Activated T-helper 17 cell treated with anti-CD3 and anti-CD28 coated beads, Interleukin-2, amount 50 U/mL, for 72 hours (primary cell): ENCODE data around the gene OR52B6. TPM values are rescaled to one million over a fixed set of nuclear protein-coding genes. Genes with fewer than 3 reads are reported as not detected.
"Not testable (repeated sequence)": the region's sequence is repeated elsewhere in the genome, so short reads cannot be mapped to it uniquely, and the experiment has no call there.

Experiments used
- ATAC-seq: fragments of 150-1000 bp; cut with Tn5 transposase; replicated peaks from 2 replicates; pipeline ENCODE4 v1.10.0; 2021; ENCODE audit warnings: mild to moderate bottlenecking, moderate library complexity
- H3K27ac Mint-ChIP-seq: one replicate; pipeline ENCODE4 v1.8.0; 2022; ENCODE audit warnings: mixed read lengths
- H3K27me3 Mint-ChIP-seq: one replicate; pipeline ENCODE4 v1.8.0; 2022; ENCODE audit warnings: mixed read lengths
- H3K36me3 Mint-ChIP-seq: one replicate; pipeline ENCODE4 v1.8.0; 2022; ENCODE audit warnings: low read depth, mild to moderate bottlenecking, mixed read lengths
- H3K4me1 Mint-ChIP-seq: one replicate; pipeline ENCODE4 v1.8.0; 2022; ENCODE audit warnings: mixed read lengths
- H3K4me3 Mint-ChIP-seq: one replicate; pipeline ENCODE4 v1.8.0; 2022; ENCODE audit warnings: mild to moderate bottlenecking, mixed read lengths
- H3K9me3 Mint-ChIP-seq: one replicate; pipeline ENCODE4 v1.8.0; 2022; ENCODE audit warnings: mixed read lengths
- total RNA-seq, 2 donors: library from RNA; stranded (reverse); gene quantifications; one replicate each; pipeline ENCODE4 v1.2.3, GENCODE V29; 2022

Gene OR52B6
- total RNA-seq, 2 donors from 2014 or later: not detected

DNA sequence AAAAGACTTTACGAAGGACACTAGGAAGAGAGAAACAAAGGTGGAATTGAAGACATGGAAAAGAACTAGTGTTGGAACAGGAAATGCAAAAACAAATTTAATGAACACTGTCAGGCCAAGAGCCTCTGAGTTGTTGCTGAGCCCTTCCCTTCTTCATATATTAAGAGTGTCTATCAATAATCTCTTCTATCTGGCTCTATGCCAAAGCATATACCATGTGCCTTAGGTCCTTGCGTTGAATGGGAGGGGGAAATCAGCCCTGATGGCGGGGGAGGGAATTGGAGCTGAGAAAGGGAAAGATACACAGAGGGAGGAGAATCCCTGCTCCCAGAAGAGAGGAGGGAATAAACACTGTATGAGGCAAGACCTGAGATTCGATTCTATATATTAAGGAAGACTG, 5.5 kb upstream of the OR52B6 start:
- no peaks in the 10 kb centered on the region for H3K9me3 Mint-ChIP-seq
- no peak overlapping the region for H3K4me3 Mint-ChIP-seq
- no peaks in the 10 kb centered on the region for H3K36me3 Mint-ChIP-seq
- no peak for ATAC-seq
- peaks cover 3% of the 10 kb centered on the region for H3K27me3 Mint-ChIP-seq
- H3K27ac Mint-ChIP-seq: no peak overlapping the region
- H3K4me1 Mint-ChIP-seq: no peaks in the 10 kb centered on the region

DNA sequence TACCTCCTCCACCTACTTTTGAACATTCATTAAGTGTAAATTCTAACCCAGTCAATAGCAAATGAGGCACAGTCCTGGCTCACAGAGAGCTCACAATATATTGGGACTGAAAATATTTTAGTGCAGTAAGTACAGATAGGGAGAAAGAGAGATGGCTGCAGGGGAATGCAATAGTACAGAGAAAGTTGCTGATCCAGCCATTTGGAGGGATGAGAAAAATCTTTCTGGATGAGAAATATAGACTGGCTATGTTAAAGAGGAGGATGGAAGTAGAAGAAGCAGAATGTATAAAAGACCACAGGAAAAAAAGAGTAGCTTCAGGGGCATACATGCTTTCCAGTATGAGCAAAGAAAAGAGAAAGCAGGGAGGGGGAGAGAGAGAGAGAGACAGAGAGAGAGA, 3.6 kb upstream of the OR52B6 start:
- ATAC-seq: no peak
- no peaks in the 10 kb centered on the region for H3K27me3 Mint-ChIP-seq
- H3K4me1 Mint-ChIP-seq: no peaks in the 10 kb centered on the region
- H3K9me3 Mint-ChIP-seq: no peaks in the 10 kb centered on the region
- H3K27ac Mint-ChIP-seq: no peak overlapping the region
- H3K36me3 Mint-ChIP-seq: no peaks in the 10 kb centered on the region
- no peak overlapping the region for H3K4me3 Mint-ChIP-seq

DNA sequence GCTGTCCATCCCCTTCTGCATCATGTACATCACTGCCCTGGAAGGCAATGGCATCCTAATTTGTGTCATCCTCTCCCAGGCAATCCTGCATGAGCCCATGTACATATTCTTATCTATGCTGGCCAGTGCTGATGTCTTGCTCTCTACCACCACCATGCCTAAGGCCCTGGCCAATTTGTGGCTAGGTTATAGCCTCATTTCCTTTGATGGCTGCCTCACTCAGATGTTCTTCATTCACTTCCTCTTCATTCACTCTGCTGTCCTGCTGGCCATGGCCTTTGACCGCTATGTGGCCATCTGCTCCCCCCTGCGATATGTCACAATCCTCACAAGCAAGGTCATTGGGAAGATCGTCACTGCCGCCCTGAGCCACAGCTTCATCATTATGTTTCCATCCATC, 337 bp downstream of the OR52B6 start:
- H3K27me3 Mint-ChIP-seq: no peaks in the 10 kb centered on the region
- no peak overlapping the region for H3K27ac Mint-ChIP-seq
- no peaks in the 10 kb centered on the region for H3K4me1 Mint-ChIP-seq
- H3K9me3 Mint-ChIP-seq: no peaks in the 10 kb centered on the region
- no peak overlapping the region for H3K4me3 Mint-ChIP-seq
- ATAC-seq: no peak
- no peaks in the 10 kb centered on the region for H3K36me3 Mint-ChIP-seq

DNA sequence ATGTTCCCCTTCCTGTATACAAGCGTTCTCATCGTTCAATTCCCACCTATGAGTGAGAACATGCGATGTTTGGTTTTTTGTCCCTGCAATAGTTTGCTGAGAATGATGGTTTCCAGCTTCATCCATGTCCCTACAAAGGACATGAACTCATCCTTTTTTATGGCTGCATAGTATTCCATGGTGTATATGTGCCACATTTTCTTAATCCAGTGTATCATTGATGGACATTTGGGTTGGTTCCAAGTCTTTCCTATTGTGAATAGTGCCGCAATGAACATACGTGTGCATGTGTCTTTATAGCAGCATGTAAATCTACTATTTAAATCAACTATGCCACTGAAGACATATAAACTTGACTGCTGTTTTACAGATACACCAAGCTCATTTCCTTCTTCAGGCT, 3.8 kb downstream of the OR52B6 start:
- H3K27ac Mint-ChIP-seq, H3K36me3 Mint-ChIP-seq, H3K4me1 Mint-ChIP-seq, ATAC-seq, H3K9me3 Mint-ChIP-seq, H3K27me3 Mint-ChIP-seq, H3K4me3 Mint-ChIP-seq: not testable (repeated sequence)

DNA sequence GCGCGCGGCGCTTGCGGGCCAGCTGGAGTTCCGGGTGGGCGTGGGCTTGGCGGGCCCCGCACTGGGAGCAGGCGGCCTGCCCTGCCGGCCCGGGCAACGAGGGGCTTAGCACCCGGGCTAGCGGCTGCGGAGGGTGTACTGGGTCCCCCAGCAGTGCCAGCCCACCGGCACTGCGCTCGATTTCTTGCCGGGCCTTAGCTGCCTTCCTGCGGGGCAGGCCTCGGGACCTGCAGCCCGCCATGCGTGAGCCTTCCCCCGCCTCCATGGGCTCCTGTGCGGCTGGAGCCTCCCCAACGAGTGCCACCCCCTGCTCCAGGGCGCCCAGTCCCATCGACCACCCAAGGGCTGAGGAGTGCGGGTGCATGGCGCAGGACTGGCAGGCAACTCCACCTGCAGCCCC, 9.2 kb downstream of the OR52B6 start:
- not testable (repeated sequence) for H3K36me3 Mint-ChIP-seq, H3K9me3 Mint-ChIP-seq, ATAC-seq, H3K4me1 Mint-ChIP-seq, H3K27me3 Mint-ChIP-seq, H3K4me3 Mint-ChIP-seq, H3K27ac Mint-ChIP-seq

DNA sequence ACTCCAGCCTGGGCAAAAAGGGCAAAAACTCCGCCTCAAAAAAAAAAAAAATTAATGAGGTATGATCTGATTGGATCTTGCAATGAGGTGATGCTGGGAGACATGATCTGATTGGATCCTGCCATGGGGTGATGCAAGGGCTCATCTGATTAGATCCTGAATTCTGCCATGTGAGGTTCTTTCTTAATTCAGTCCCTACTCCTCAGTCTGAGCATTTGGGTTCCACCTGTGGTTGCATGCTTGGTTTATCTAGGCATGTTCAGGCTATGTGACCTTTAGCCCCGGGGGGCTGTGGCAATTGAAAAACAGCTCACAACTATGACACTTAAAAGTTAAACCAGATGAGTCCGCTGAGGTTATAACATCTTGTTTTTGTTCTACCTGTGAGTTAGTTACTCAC, 10.9 kb downstream of the OR52B6 start:
- Mint-ChIP-seq H3K27ac (no peak overlapping the region), H3K9me3 (no peaks in the 10 kb centered on the region), H3K4me1 (peaks cover 1% of the 10 kb centered on the region), H3K27me3 (peaks cover 5% of the 10 kb centered on the region), H3K4me3 (no peak overlapping the region), H3K36me3 (no peaks in the 10 kb centered on the region)
- no peak for ATAC-seq

DNA sequence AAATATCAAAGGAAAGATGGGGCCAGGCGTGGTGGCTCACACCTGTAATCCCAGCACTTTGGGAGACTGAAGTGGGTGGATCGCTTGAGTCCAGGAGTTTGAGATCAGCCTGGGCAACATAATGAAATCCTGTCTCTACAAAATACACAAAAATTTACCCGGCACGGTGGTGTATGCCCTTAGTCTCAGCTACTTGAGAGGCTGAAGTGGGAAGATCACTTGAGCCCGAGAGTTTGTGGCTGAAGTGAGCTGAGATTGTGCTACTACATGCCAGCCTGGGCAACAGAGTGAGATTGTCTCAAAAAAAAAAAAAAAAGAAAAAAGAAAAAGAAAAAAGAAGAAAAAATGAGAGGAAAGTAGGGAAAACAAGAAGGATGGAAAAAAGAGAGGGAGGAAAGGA, 11.9 kb downstream of the OR52B6 start:
- Mint-ChIP-seq H3K4me1 (peaks cover 6% of the 10 kb centered on the region), H3K27ac (no peak overlapping the region), H3K27me3 (peaks cover 14% of the 10 kb centered on the region), H3K9me3 (no peaks in the 10 kb centered on the region), H3K36me3 (no peaks in the 10 kb centered on the region), H3K4me3 (no peak overlapping the region)
- no peak for ATAC-seq

DNA sequence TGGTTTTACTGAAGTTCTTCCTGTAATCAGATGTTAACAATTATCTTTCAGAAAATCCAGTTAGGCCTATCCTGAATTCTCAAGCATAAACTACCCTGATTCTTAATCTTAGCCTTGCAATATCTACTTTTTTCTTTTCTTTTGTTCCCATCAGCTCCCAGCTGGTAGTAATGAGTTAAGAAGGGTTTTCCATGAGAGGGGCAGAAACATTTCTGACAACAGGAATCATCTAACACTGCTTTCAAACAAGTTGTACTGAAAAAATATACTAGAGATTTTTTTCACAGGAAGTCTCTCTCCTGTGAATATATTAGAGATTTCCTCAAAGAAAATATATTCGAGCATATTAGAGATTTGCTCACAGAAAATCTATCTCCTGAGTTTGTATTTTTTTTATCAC, 12.5 kb downstream of the OR52B6 start:
- H3K27ac Mint-ChIP-seq: no peak overlapping the region
- no peaks in the 10 kb centered on the region for H3K9me3 Mint-ChIP-seq
- no peak overlapping the region for H3K4me3 Mint-ChIP-seq
- H3K36me3 Mint-ChIP-seq: no peaks in the 10 kb centered on the region
- H3K4me1 Mint-ChIP-seq: peaks cover 6% of the 10 kb centered on the region
- ATAC-seq: no peak
- H3K27me3 Mint-ChIP-seq: peaks cover 15% of the 10 kb centered on the region

DNA sequence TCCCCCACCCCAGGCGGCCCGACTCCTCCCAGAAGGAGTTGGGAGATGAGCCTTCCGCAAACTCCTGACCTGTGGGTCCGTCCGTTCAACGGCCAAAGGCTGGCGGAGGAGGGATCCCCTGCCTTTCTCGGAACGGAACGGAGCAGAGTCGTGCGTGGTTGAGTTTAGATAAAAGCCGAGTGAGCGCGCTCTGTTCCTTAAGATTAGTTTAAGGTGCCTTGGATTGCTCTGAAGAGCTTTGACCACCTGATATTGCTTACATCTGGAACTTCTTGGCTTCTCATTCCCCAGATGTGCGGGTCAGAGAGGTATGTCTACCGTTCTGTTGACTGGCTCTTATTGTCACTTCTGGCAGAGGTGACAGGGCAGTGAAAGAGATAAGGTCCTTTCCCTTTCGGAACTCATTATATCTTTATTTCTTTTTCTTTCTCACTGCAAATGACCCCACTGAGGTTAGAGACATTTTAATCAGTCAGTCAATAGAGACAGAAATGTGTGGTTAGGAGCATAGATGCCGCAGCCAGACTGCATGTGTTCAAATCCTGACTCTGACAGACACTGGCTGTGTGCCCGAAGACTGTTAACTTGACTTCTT, 16.0 kb downstream of the OR52B6 start, which contains the start of gene TRIM6:
Gene TRIM6, plus strand, starts transcription at position 31 of the 595 bp plus-strand sequence. Its CDS starts 261 bp downstream, at position 292.
- H3K27ac Mint-ChIP-seq: no peak within 1 kb of the TSS
- no peaks in the 10 kb centered on the region for H3K36me3 Mint-ChIP-seq
- peak; percentile 34 for ATAC-seq
- H3K4me1 Mint-ChIP-seq: peaks cover 6% of the 10 kb centered on the region
- peak within 1 kb of the TSS; percentile 66 for H3K4me3 Mint-ChIP-seq
- H3K9me3 Mint-ChIP-seq: no peaks in the 10 kb centered on the region
- peaks cover 15% of the 10 kb centered on the region for H3K27me3 Mint-ChIP-seq

DNA sequence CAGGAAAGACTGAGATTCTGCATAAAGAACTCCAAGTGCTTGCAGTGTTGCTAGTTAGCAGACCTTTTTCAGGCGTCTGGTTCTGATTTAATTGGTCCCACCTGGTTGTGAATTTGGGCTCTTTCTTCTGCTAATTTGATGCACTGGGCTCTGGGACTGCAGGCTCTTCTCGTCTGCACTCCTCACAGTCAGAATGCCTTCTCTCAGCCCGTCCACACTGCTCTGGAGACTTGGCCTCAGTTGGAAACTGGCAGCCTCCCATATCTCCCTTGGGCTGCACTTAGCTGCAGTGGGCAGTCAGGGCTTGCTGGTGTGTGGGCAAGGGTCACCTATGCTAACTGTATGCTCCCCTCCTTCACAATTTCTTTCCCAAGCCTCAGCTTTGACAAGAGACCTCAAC, 17.3 kb downstream of the OR52B6 start:
- no peak for ATAC-seq
- peaks cover 6% of the 10 kb centered on the region for H3K4me1 Mint-ChIP-seq

DNA sequence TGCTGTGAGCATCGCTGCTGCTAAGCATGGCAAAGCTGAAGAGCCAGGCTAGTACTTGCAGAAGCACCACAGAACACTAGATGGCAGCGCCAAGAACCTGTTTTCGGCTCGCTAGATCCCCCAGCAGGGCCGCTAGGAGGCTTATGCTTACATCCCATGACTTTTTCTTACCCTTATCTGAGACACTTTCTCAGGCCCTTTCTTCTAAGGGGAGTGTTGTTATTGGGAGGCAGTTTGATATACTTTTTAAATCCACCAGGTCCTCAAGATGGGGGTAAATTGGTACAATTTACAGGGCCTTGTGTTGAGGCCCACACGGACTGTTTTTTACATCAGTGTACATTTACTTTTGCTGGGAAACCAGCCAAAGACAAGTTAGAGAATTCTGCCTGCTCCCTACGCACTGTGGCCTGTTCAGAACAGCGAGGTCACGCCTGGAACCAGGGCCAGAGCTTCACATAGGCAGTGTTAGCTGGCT, 19.7 kb downstream of the OR52B6 start:
- peak; percentile 83 for ATAC-seq
- Mint-ChIP-seq H3K27me3 (peaks cover 11% of the 10 kb centered on the region), H3K9me3 (no peaks in the 10 kb centered on the region), H3K27ac (no peak overlapping the region), H3K4me1 (peaks cover 6% of the 10 kb centered on the region), H3K4me3 (no peak overlapping the region), H3K36me3 (no peaks in the 10 kb centered on the region)

More for the DNA sequence above, 17.3 kb downstream of the OR52B6 start:
- no peaks in the 10 kb centered on the region for H3K36me3 Mint-ChIP-seq
- no peak overlapping the region for H3K4me3 Mint-ChIP-seq
- no peak overlapping the region for H3K27ac Mint-ChIP-seq
- peaks cover 15% of the 10 kb centered on the region for H3K27me3 Mint-ChIP-seq
- no peaks in the 10 kb centered on the region for H3K9me3 Mint-ChIP-seq

DNA sequence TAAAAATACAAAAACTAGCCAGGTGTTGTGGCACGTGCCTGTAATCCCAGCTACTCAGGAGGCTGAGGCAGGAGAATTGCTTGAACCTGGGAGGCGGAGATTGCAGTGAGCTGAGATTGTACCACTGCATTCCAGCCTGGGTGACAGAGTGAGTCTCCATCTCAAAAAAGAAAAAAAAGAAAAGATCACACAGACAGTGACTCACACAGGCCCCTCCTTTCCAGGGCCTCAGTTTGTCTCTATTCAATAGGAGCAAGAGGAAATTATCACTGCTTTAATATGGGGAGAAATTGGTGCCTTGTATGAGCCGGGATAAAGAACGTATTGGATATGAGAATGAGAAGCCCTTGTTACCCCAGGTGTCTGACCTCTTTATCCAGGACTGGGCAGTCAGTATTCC, 22.1 kb downstream of the OR52B6 start:
- ATAC-seq, H3K4me1 Mint-ChIP-seq, H3K27me3 Mint-ChIP-seq, H3K36me3 Mint-ChIP-seq, H3K9me3 Mint-ChIP-seq, H3K27ac Mint-ChIP-seq, H3K4me3 Mint-ChIP-seq: not testable (repeated sequence)

DNA sequence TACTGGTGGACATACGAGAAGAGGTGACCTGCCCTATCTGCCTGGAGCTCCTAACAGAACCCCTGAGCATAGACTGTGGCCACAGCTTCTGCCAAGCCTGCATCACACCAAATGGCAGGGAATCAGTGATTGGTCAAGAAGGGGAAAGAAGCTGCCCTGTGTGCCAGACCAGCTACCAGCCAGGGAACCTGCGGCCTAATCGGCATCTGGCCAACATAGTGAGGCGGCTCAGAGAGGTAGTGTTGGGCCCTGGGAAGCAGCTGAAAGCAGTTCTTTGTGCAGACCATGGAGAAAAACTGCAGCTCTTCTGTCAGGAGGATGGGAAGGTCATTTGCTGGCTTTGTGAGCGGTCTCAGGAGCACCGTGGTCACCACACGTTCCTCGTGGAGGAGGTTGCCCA, 22.6 kb downstream of the OR52B6 start:
- H3K9me3 Mint-ChIP-seq: no peaks in the 10 kb centered on the region
- no peaks in the 10 kb centered on the region for H3K4me1 Mint-ChIP-seq
- ATAC-seq: no peak
- H3K4me3 Mint-ChIP-seq: no peak overlapping the region
- no peaks in the 10 kb centered on the region for H3K36me3 Mint-ChIP-seq
- no peaks in the 10 kb centered on the region for H3K27me3 Mint-ChIP-seq
- H3K27ac Mint-ChIP-seq: no peak overlapping the region

DNA sequence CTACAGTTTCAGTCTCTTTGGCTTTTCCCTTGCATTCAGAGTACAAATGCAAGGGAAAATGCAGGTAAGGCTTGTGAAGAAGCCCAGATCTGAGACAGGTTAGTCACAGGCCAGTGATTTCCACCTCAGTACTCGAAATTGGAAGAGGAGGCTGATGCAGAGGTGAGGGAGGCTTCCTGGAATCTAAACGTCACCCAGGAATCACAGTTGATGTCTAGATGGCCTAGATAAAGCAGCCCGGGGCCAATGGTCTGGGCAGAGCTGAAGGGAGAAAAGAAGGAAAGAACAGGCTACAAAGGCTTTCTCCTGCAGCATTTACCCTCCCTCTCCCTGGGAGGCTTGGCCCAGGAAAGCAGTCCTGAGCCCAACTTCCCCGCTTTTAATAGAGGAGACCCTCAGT, 24.2 kb downstream of the OR52B6 start:
- no peaks in the 10 kb centered on the region for H3K36me3 Mint-ChIP-seq
- H3K4me1 Mint-ChIP-seq: no peaks in the 10 kb centered on the region
- no peak overlapping the region for H3K4me3 Mint-ChIP-seq
- no peaks in the 10 kb centered on the region for H3K9me3 Mint-ChIP-seq
- no peaks in the 10 kb centered on the region for H3K27me3 Mint-ChIP-seq
- no peak overlapping the region for H3K27ac Mint-ChIP-seq
- ATAC-seq: peak; percentile 40

DNA sequence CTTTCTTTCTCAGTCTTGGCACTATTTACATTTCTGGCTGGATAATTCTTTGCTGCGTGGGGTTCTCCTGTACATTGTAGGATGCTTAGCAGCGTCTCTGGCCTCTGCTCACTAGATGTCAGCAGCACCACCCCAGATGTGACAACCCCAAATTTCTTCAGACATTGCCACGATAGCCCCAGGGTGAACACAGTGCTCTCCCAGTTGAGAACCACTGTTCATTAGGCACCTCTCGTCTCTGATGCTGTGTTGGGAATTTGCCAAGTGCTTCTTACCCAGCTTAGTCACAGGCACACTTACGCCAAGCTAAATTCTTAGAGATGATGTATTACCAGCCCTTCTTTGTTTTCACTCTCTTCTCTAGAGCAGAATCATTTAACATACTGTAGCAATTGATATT, 25.2 kb downstream of the OR52B6 start:
- H3K36me3 Mint-ChIP-seq: no peaks in the 10 kb centered on the region
- no peak overlapping the region for H3K4me3 Mint-ChIP-seq
- H3K4me1 Mint-ChIP-seq: no peaks in the 10 kb centered on the region
- H3K27ac Mint-ChIP-seq: no peak overlapping the region
- H3K9me3 Mint-ChIP-seq: no peaks in the 10 kb centered on the region
- no peaks in the 10 kb centered on the region for H3K27me3 Mint-ChIP-seq
- no peak for ATAC-seq

DNA sequence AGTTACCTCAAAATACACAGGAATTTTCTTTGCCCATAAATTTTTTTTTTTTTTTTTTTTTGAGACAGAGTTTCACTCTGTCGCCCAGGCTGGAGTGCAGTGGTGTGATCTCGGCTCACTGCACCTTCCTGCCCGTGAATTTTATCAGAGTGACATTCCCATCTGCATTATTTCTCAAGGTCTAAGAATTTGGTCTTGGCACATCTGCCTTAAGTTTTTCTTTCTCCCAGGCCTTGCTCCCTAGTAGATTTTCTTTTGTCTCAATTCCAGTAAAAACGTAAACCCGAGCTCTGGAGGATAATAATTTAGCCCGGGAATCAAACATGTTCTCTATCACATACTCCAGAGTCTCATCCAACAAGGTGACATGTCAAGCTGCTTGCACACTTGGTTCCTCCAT, 28.1 kb downstream of the OR52B6 start:
- Mint-ChIP-seq H3K4me3 (no peak overlapping the region), H3K9me3 (no peaks in the 10 kb centered on the region), H3K36me3 (no peaks in the 10 kb centered on the region), H3K27ac (no peak overlapping the region), H3K27me3 (no peaks in the 10 kb centered on the region), H3K4me1 (no peaks in the 10 kb centered on the region)
- no peak for ATAC-seq
